Liver (tissue), 2 donors: Measurements from ENCODE around the gene MYL1.

Experiments
- CTCF ChIP-seq: fragments of 150-350 bp; IDR thresholded peaks from 2 replicates; pipeline ENCODE4 v1.5.1; 2017; ENCODE audit warnings: improper control_type of control experiment, low read depth, low read length; ENCODE audit not compliant: missing input control
- FOXA1 ChIP-seq: IDR thresholded peaks from 2 replicates; pipeline ENCODE4 v1.6.1; 2016; ENCODE audit warnings: antibody characterized with exemption
- YY1 ChIP-seq: IDR thresholded peaks from 2 replicates; pipeline ENCODE4 v1.6.1; 2016; ENCODE audit warnings: antibody characterized with exemption, mild to moderate bottlenecking
- donor health status: healthy.

- TF ChIP-seq CTCF = no peak
- no peak for TF ChIP-seq YY1
- no peak for TF ChIP-seq FOXA1
Measured at GRCh38 chr2:210263841-210264240, 51.1 kb downstream of the MYL1 start.
